Activated B cell treated with CpG ODN at 0.5 μM for 24 hours (primary cell): Measurements from ENCODE around the gene C9. TPM values are rescaled to one million over a fixed set of nuclear protein-coding genes. Genes with fewer than 3 reads are reported as not detected.
"Not testable (repeated sequence)": the region's sequence is repeated elsewhere in the genome, so short reads cannot be mapped to it uniquely, and the experiment has no call there.

Experiments
- ATAC-seq: fragments of 200-7000 bp; cut with Tn5 transposase; one replicate; pipeline ENCODE4 v1.10.0; 2021; ENCODE audit warnings: low read depth, mild to moderate bottlenecking, moderate library complexity
- CTCF ChIA-PET: fragments of 350-600 bp; sonication (Branson Sonifier 250); formaldehyde crosslinking; loops from one replicate; lab custom pipeline; 2021; ENCODE audit warnings: antibody characterized with exemption; lab: Charles Lee
- POLR2A ChIA-PET: fragments of 350-600 bp; sonication (Branson Sonifier 250); formaldehyde crosslinking; loops from one replicate; lab custom pipeline; 2021; ENCODE audit warnings: antibody characterized with exemption; lab: Charles Lee
- DNase-seq: peaks from one replicate; pipeline ENCODE4 v3.0.0; 2022
- H3K27ac Mint-ChIP-seq: one replicate; pipeline ENCODE4 v1.8.0; 2020; ENCODE audit warnings: mixed read lengths
- H3K27me3 Mint-ChIP-seq: one replicate; pipeline ENCODE4 v1.8.0; 2021; ENCODE audit warnings: mixed read lengths
- H3K36me3 Mint-ChIP-seq: one replicate; pipeline ENCODE4 v1.8.0; 2021; ENCODE audit warnings: low read depth, mixed read lengths
- H3K4me1 Mint-ChIP-seq: one replicate; pipeline ENCODE4 v1.8.0; 2021; ENCODE audit warnings: mixed read lengths
- H3K4me3 Mint-ChIP-seq: one replicate; pipeline ENCODE4 v1.8.0; 2020; ENCODE audit warnings: mild to moderate bottlenecking, mixed read lengths
- H3K9me3 Mint-ChIP-seq: one replicate; pipeline ENCODE4 v1.8.0; 2020; ENCODE audit warnings: mixed read lengths
- CTCF ChIP-seq: fragments of 200-600 bp; IDR thresholded peaks from one replicate; pipeline ENCODE4 v1.8.0; 2022; ENCODE audit warnings: antibody characterized with exemption, mild to moderate bottlenecking
- intact Hi-C: fragments of 100-400 bp; cut with micrococcal nuclease; formaldehyde crosslinking; loops from one replicate; pipeline ENCODE4 v1.15.1; 2024
- total RNA-seq: library from RNA; stranded (reverse); gene quantifications from 2 replicates; pipeline ENCODE4 v1.2.3, GENCODE V29; 2022

C9 gene
- total RNA-seq, 1 donor from 2014 or later = not detected

DNA sequence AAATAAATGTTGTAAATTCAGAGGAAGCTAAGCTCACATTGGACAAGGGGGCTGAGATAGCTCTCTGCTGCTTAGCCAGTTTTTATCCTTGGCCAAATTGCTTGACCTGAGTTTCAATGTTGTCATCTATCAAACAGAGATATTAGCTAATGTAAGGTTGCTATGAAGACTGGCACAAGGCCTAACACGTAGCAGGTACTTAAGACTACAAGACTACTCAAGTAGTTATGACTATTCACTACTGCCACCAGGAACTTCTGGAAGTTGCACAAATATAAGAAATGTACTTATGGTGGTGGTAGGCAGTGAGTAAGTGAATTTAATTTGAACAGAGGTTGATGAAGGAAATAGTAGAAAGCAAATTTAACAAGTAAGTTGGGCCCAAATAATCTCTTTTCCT lies 127.6 kb downstream of the C9 start:
- ATAC-seq (no peak), DNase-seq (no peak)
- Mint-ChIP-seq H3K27ac (no peak overlapping the region), H3K36me3 (no peaks in the 10 kb centered on the region), H3K27me3 (peaks cover 2% of the 10 kb centered on the region), H3K4me1 (no peaks in the 10 kb centered on the region), H3K9me3 (peaks cover 13% of the 10 kb centered on the region), H3K4me3 (no peak overlapping the region)
- POLR2A ChIA-PET = no interaction called here
- TF ChIP-seq CTCF = no peak
- CTCF ChIA-PET = no interaction called here
- intact Hi-C loops = no loop called here

DNA sequence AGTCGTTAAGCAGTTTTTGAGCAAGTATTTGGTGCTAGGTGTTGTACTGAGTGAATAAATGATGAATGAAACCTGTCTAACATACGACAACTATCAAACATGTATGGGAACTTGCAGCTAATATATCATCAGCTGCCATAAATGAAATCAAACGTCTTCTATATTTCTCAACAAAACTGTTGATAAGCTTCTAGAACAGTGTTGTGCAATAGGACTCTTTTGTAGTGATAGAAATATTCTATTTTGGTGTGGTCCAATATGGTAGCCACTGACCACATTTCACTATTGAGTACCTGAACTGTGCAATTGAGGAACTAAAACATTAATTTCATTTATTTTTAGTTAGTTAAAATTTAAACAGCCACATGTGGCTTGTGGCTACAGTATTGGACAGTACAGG lies 128.6 kb downstream of the C9 start:
- ChIA-PET POLR2A (no interaction called here), CTCF (no interaction called here)
- Mint-ChIP-seq H3K36me3 (no peaks in the 10 kb centered on the region), H3K27me3 (peaks cover 2% of the 10 kb centered on the region), H3K9me3 (peaks cover 8% of the 10 kb centered on the region), H3K4me3 (no peak overlapping the region), H3K27ac (no peak overlapping the region), H3K4me1 (no peaks in the 10 kb centered on the region)
- ATAC-seq = no peak
- intact Hi-C loops = no loop called here
- no peak for TF ChIP-seq CTCF
- DNase-seq = no peak

DNA sequence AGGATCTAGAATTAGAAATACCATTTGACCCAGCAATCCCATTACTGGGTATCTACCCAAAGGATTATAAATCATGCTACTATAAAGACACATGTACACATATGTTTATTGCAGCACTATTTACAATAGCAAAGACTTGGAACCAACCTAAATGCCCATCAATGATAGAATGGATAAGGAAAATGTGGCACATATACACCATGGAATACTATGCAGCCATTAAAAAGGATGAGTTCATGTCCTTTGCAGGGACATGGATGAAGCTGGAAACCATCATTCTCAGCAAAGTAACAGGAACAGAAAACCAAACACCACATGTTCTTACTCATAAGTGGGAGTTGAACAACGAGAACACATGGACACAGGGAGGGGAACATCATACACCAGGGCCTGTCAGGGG lies 129.8 kb downstream of the C9 start:
- POLR2A ChIA-PET, intact Hi-C loops, H3K9me3 Mint-ChIP-seq, DNase-seq, H3K4me1 Mint-ChIP-seq, H3K27ac Mint-ChIP-seq, H3K4me3 Mint-ChIP-seq, CTCF ChIA-PET, ATAC-seq, H3K36me3 Mint-ChIP-seq, H3K27me3 Mint-ChIP-seq: not testable (repeated sequence)

Other genes with a start within 250 kb of the C9 start
- gene FYB1, start 144.9 kb downstream of the C9 start, total RNA-seq = 0.55 and 0.56 TPM in 2 replicates
- gene DAB2, start 60.5 kb upstream of the C9 start, total RNA-seq = not detected in 2 replicates